Neural crest cell (in vitro differentiated cells): ENCODE results near the gene TRAPPC3. TPM values are rescaled to one million over a fixed set of nuclear protein-coding genes. Genes with fewer than 3 reads are reported as not detected.

Experiments used
- DNase-seq: peaks from one replicate; pipeline ENCODE4 v3.0.0; 2021; ENCODE audit warnings: low read depth, mixed read lengths, low spot score
- H3K27ac Mint-ChIP-seq: one replicate; pipeline ENCODE4 v1.8.0; 2021; ENCODE audit warnings: mild to moderate bottlenecking, mixed read lengths; ENCODE audit not compliant: unreplicated experiment
- H3K27me3 Mint-ChIP-seq: 2 replicates; pipeline ENCODE4 v1.8.0; 2021; ENCODE audit warnings: low read depth, mild to moderate bottlenecking, mixed read lengths
- H3K36me3 Mint-ChIP-seq: 2 replicates; pipeline ENCODE4 v1.8.0; 2021; ENCODE audit warnings: low read depth, mild to moderate bottlenecking, mixed read lengths
- H3K4me1 Mint-ChIP-seq: 2 replicates; pipeline ENCODE4 v1.8.0; 2021; ENCODE audit warnings: mixed read lengths
- H3K4me3 Mint-ChIP-seq: one replicate; pipeline ENCODE4 v1.8.0; 2021; ENCODE audit warnings: mild to moderate bottlenecking, mixed read lengths
- H3K9me3 Mint-ChIP-seq: 2 replicates; pipeline ENCODE4 v1.8.0; 2021; ENCODE audit warnings: mixed read lengths
- CTCF ChIP-seq: fragments of 200-600 bp; sonication (generic); conservative IDR thresholded peaks from 2 replicates; pipeline ENCODE4 v1.5.0; 2021; ENCODE audit warnings: antibody characterized with exemption, mild to moderate bottlenecking
- total RNA-seq: library from RNA; stranded (reverse); gene quantifications from 2 replicates; pipeline ENCODE4 v1.2.1, GENCODE V29; 2021

TRAPPC3 gene
- total RNA-seq, 1 donor from 2014 or later = 52.8 TPM

- H3K27ac Mint-ChIP-seq = no peak overlapping the region
Measured at GRCh38 chr1:36175137-36176095, 26.1 kb upstream of the TRAPPC3 start.

GRCh38 chr1:36174713-36175112 is 25.4 kb upstream of the TRAPPC3 start:
- H3K9me3 Mint-ChIP-seq = no peaks in the 10 kb centered on the region
- H3K4me1 Mint-ChIP-seq = no peaks in the 10 kb centered on the region
- no peak for TF ChIP-seq CTCF
- no peaks in the 10 kb centered on the region for H3K27me3 Mint-ChIP-seq
- no peak overlapping the region for H3K4me3 Mint-ChIP-seq
- peaks cover 4% of the 10 kb centered on the region for H3K36me3 Mint-ChIP-seq
- no peak overlapping the region for H3K27ac Mint-ChIP-seq
- DNase-seq = no peak

More at GRCh38 chr1:36175137-36176095, 26.1 kb upstream of the TRAPPC3 start:
- Mint-ChIP-seq H3K4me1 (no peaks in the 10 kb centered on the region), H3K4me3 (no peak overlapping the region), H3K27me3 (no peaks in the 10 kb centered on the region), H3K36me3 (peaks cover 10% of the 10 kb centered on the region), H3K9me3 (no peaks in the 10 kb centered on the region)
- TF ChIP-seq CTCF = no peak
- DNase-seq = no peak

GRCh38 chr1:36172983-36173382 is 23.7 kb upstream of the TRAPPC3 start:
- H3K36me3 Mint-ChIP-seq = no peaks in the 10 kb centered on the region
- no peak for TF ChIP-seq CTCF
- no peaks in the 10 kb centered on the region for H3K9me3 Mint-ChIP-seq
- DNase-seq = no peak
- H3K27me3 Mint-ChIP-seq = no peaks in the 10 kb centered on the region
- peak overlapping the region; percentile 35 for H3K27ac Mint-ChIP-seq
- no peak overlapping the region for H3K4me3 Mint-ChIP-seq
- H3K4me1 Mint-ChIP-seq = no peaks in the 10 kb centered on the region

GRCh38 chr1:36172017-36172747 is 22.9 kb upstream of the TRAPPC3 start:
- Mint-ChIP-seq H3K4me1 (peaks cover under 1% of the 10 kb centered on the region), H3K9me3 (no peaks in the 10 kb centered on the region), H3K36me3 (no peaks in the 10 kb centered on the region), H3K4me3 (no peak overlapping the region), H3K27me3 (no peaks in the 10 kb centered on the region), H3K27ac (peak overlapping the region; percentile 27)
- no peak for TF ChIP-seq CTCF
- DNase-seq = no peak

- Mint-ChIP-seq H3K4me3 (no peak overlapping the region), H3K4me1 (peaks cover 12% of the 10 kb centered on the region), H3K9me3 (no peaks in the 10 kb centered on the region), H3K27me3 (no peaks in the 10 kb centered on the region), H3K27ac (peak overlapping the region; percentile 89), H3K36me3 (peaks cover 2% of the 10 kb centered on the region)
- TF ChIP-seq CTCF = no peak
- no peak for DNase-seq
Measured at GRCh38 chr1:36170643-36171412, 21.5 kb upstream of the TRAPPC3 start.
